IPS DF 6.9 (cell line): Measurements from ENCODE around the gene PPP1R12A.

Source experiments
- DNase-seq: peaks from one replicate; pipeline ENCODE4 v3.0.0-alpha.2; 2013; ENCODE audit warnings: low read depth, low spot score
- H3K27ac ChIP-seq: one replicate; pipeline ENCODE4 v1.5.1; 2013; ENCODE audit warnings: low read length, control low read depth
- H3K27me3 ChIP-seq: 2 replicates; pipeline ENCODE4 v1.6.1; 2013; ENCODE audit warnings: mild to moderate bottlenecking, low read length; ENCODE audit not compliant: control insufficient read depth, insufficient read depth
- H3K36me3 ChIP-seq: 2 replicates; pipeline ENCODE4 v1.6.1; 2013; ENCODE audit warnings: low read length; ENCODE audit not compliant: control insufficient read depth, insufficient read depth
- H3K4me1 ChIP-seq: 2 replicates; pipeline ENCODE4 v1.6.1; 2013; ENCODE audit warnings: low read length; ENCODE audit not compliant: control insufficient read depth, insufficient read depth
- H3K4me3 ChIP-seq: 2 replicates; pipeline ENCODE4 v1.5.1; 2013; ENCODE audit warnings: mild to moderate bottlenecking, low read length
- H3K9me3 ChIP-seq: 2 replicates; pipeline ENCODE4 v1.6.1; 2013; ENCODE audit warnings: low read length, inconsistent platforms; ENCODE audit not compliant: control insufficient read depth, insufficient read depth
- WGBS: extraction: QIAGEN DNeasy Blood & Tissue Kit; methylation state at CpG from one replicate; pipeline ENCODE4 v1.1.7; 2013; ENCODE audit warnings: mixed read lengths, missing lambda C conversion rate; ENCODE audit not compliant: insufficient read length, insufficient coverage; 5-methylcytosine and 5-hydroxymethylcytosine counted together

PPP1R12A gene

DNA sequence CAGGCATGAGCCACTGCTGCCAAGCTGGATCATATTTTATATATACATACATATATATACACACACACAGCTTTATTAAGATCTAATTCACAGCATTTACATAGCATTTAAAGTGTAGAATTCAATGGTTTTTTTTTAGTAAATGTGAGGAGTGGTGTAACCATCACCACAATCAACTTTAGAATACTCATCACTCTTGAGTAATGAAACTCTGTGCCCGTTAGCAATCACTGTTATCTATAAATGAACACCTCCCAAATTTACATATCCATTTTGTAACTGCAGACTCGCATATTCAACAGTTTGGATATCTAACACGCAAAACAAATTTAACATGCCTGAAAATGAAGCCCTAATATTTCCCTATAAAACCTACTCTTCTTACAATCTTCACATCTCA lies 90.9 kb downstream of the PPP1R12A start:
- no peaks in the 10 kb centered on the region for H3K4me1 ChIP-seq
- no peaks in the 10 kb centered on the region for H3K27me3 ChIP-seq
- DNase-seq: no peak
- 100% methylated on average over 2 of the region's 3 CpGs for WGBS
- peaks cover 3% of the 10 kb centered on the region; the same call in 1 of the 2 replicates for H3K9me3 ChIP-seq
- peaks cover 4% of the 10 kb centered on the region for H3K36me3 ChIP-seq
- H3K27ac ChIP-seq: no peak overlapping the region
- H3K4me3 ChIP-seq: no peak overlapping the region

DNA sequence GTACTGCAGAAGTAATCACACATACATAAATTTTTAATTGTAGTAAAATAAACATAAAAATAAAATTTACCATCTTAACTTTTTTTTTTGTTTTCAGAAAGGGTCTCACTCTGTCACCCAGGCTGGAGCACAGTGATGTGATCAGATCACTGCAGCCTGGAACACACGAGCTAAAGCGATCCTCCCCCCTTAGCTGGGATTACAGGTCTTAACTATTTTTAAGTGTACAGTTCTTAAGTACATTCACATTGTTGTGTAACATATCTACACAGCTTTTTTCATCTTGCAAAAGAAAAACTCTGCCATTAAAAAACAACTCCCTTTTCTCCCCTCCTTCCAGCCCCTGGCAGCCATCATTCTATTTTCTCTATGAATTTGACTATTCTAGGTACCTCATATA lies 92.3 kb downstream of the PPP1R12A start:
- Histone ChIP-seq H3K27me3 (0 out of 2 replicates have a peak, but pooled peaks cover 2% of the 10 kb centered on the region), H3K4me1 (no peaks in the 10 kb centered on the region), H3K36me3 (peaks cover 9% of the 10 kb centered on the region), H3K27ac (no peak overlapping the region), H3K9me3 (peaks cover 6% of the 10 kb centered on the region; the same call in 1 of the 2 replicates), H3K4me3 (no peak overlapping the region)
- DNase-seq: no peak
- WGBS: no CpG with 5 or more reads among the region's 2 CpGs

DNA sequence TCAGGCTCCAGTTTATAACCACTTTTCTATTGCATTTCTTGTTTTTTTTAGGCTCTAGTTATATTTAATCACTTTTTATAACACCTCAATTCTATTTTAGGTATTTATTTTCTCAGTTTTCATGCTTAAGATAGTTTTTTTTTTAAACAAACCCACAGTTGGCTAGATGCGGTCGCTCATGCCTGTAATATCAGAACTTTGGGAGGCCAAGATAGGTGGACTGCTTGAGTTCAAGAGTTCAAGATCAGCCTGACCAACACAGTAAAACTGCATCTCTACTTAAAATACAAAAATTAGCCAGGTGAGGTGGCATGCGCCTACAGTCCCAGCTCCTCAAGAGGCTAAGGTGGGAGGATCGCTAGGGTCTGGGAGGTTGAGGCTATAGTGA lies 93.0 kb downstream of the PPP1R12A start:
- Histone ChIP-seq H3K9me3 (peaks cover 6% of the 10 kb centered on the region; the same call in 1 of the 2 replicates), H3K27me3 (0 out of 2 replicates have a peak, but pooled peaks cover 2% of the 10 kb centered on the region), H3K36me3 (peaks cover 9% of the 10 kb centered on the region), H3K4me1 (no peaks in the 10 kb centered on the region), H3K27ac (no peak overlapping the region), H3K4me3 (no peak overlapping the region)
- WGBS: no CpG with 5 or more reads among the region's 4 CpGs
- DNase-seq: no peak

DNA sequence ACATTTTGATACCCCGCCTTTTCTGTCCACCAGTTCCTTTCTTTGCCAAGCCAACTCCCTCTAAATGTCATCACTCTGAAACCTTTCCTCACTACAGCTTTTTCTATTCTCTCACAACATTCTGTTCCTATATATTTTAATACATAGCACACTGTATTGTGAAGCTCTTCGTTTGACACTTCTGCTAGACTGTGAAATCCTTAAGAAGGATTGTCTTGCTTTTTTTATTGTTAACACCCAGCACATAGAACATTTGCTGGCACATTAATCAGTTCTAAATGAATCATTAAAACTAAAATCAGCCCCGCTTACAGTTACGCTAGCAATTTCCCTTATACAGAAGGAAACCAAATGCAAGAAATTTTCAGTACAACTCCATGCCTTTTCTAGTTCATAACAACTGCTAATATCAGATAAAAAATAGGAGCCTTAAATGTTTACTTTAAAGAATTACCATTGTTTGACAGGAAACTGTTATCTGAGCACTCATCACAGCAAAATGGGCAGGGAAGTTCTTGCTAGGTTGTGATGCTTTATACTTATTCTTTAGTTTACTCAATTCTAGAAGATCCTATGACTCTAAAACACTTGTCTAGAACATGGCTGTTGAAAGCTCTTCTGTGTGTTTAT lies 93.5 kb downstream of the PPP1R12A start:
- H3K9me3 ChIP-seq: peaks cover 6% of the 10 kb centered on the region; the same call in 1 of the 2 replicates

DNA sequence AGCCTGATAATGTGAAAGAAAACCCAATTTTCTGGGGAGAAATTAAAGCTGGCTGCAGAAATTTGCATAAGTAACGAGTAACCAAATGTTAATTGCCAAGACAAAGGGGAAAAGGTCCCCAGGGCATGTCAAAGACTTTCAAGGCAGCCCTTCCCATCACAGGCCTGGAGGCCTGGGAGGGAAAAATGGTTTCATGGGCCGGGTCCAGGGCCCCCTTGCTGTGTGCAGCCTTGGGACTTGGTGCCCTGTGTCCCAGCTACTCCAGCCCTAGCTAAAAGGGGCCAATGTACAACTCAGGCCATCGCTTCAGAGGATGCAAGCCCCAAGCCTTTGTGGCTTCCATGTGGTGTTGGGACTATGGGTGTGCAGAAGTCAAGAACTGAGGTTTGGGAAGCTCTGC lies 96.5 kb downstream of the PPP1R12A start:
- DNase-seq: no peak
- H3K4me3 ChIP-seq: no peak overlapping the region
- 0 out of 2 replicates have a peak, but pooled peaks cover 2% of the 10 kb centered on the region for H3K27me3 ChIP-seq
- H3K36me3 ChIP-seq: peaks cover 9% of the 10 kb centered on the region
- no peaks in the 10 kb centered on the region for H3K4me1 ChIP-seq
- peaks cover 6% of the 10 kb centered on the region; the same call in 1 of the 2 replicates for H3K9me3 ChIP-seq
- H3K27ac ChIP-seq: no peak overlapping the region
- whole genome bisulfite sequencing: no CpG with 5 or more reads among the region's 3 CpGs

More for the DNA sequence above, 93.5 kb downstream of the PPP1R12A start:
- 0 out of 2 replicates have a peak, but pooled peaks cover 2% of the 10 kb centered on the region for H3K27me3 ChIP-seq
- DNase-seq: no peak
- no peaks in the 10 kb centered on the region for H3K4me1 ChIP-seq
- no peak overlapping the region for H3K27ac ChIP-seq
- WGBS: no CpG with 5 or more reads among the region's 4 CpGs
- peaks cover 9% of the 10 kb centered on the region for H3K36me3 ChIP-seq
- H3K4me3 ChIP-seq: no peak overlapping the region

DNA sequence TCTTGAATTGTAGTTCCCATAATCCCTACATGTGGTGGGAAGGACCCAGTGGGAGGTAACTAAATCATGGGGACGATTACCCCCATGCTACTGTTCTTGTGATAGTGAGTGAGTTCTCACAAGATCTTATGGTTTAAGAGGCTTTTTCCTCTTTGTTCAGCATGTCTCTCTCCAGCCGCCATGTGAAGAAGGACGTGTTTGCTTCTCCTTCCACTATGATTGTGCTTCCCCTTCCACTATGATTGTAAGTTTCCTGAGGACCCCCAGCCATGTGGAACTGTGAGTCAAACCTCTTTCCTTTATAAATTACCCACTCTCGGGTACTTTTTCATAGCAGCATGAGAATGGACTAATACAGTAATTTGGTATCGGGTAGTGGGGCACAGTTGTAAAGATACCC lies 97.3 kb downstream of the PPP1R12A start:
- peaks cover 6% of the 10 kb centered on the region; the same call in 1 of the 2 replicates for H3K9me3 ChIP-seq
- no peak overlapping the region for H3K4me3 ChIP-seq
- H3K4me1 ChIP-seq: no peaks in the 10 kb centered on the region
- peaks cover 9% of the 10 kb centered on the region for H3K36me3 ChIP-seq
- WGBS: no CpG with 5 or more reads among the region's 5 CpGs
- no peak overlapping the region for H3K27ac ChIP-seq
- H3K27me3 ChIP-seq: 0 out of 2 replicates have a peak, but pooled peaks cover 2% of the 10 kb centered on the region
- DNase-seq: no peak

DNA sequence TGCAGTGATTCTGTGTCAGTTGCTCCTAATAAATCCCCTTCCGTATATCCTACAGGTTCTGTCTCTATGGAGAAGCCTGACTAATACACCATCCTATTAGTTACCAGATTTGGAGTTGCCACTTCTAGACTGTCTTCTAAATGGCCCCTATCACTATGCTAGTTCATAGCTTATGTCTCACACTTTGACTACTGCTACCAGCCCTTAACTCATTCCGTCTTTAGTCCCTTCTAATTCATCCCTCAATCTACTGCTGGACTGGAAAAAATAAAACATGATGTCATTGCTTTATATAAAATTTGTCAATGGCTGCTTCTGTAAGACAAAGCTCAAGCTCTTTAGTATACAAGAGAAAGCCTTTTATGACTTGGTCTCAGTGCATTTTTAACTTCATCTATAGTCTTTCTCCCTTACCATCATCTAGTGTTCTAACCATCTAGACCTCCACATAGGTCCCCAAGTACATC lies 99.5 kb downstream of the PPP1R12A start:
- Histone ChIP-seq H3K27me3 (0 out of 2 replicates have a peak, but pooled peaks cover 2% of the 10 kb centered on the region), H3K27ac (no peak overlapping the region), H3K4me1 (no peaks in the 10 kb centered on the region), H3K36me3 (peaks cover 9% of the 10 kb centered on the region), H3K9me3 (peaks cover 6% of the 10 kb centered on the region; the same call in 1 of the 2 replicates), H3K4me3 (no peak overlapping the region)
- WGBS: no CpG with 5 or more reads among the region's 2 CpGs
- no peak for DNase-seq

DNA sequence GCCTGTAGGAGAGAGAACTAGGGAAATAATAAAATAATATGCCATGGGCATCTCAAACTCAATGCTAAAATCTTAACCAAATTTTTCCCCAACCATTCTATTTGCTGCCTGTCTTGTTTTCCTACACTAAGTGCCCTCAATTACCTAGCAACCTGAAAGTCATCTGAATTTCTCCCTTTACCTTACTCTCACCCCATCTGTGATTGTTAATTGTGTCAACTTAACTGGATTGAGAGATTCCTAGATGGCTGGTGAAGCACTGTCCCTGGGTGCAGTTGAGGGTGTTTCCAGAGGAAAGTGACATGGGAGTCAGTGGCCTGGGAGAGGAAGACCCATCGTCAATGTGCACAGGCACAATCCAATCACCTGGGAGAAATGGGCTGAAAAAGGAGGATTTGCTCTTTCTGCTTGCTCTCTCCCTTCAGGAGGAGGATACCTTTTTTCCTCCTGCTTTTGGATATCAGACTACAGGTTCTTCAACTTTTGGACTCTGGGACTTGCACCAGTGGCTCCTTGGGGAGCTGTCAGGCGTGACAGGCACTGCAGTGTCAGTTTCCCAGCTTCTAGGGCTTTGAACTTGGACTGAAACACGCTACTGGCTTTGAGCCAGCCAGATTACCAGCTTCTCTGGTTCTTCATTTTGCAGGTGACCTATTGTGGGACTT lies 100.1 kb downstream of the PPP1R12A start:
- no CpG with 5 or more reads among the region's 3 CpGs for WGBS
- H3K4me1 ChIP-seq: no peaks in the 10 kb centered on the region
- peaks cover 6% of the 10 kb centered on the region; the same call in 1 of the 2 replicates for H3K9me3 ChIP-seq

DNA sequence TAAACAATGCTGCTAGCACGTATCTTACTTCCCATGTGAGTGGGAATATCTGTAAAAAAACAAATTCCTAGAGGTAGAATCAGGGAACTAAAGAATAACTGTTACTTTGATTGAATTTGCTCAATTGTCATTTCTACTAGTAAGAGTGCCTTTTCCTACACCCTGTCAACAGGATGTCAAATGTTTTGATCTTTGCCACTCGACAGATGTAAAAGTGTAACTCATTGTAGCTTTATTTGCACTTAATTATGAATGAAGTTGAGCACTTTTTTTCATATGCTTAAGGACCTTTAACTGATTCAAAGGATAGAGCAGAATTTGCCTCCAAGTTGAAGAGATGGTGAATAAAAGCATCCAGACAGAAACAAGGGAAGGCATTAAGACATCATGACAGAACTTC lies 104.5 kb downstream of the PPP1R12A start:
- no peaks in the 10 kb centered on the region for H3K4me1 ChIP-seq
- no peaks in the 10 kb centered on the region for H3K36me3 ChIP-seq
- no peak overlapping the region for H3K27ac ChIP-seq
- H3K9me3 ChIP-seq: no peaks in the 10 kb centered on the region
- DNase-seq: no peak
- no peaks in the 10 kb centered on the region for H3K27me3 ChIP-seq
- no peak overlapping the region for H3K4me3 ChIP-seq
- no CpG with 5 or more reads among the region's 2 CpGs for WGBS

More for the DNA sequence above, 100.1 kb downstream of the PPP1R12A start:
- no peak for DNase-seq
- 0 out of 2 replicates have a peak, but pooled peaks cover 2% of the 10 kb centered on the region for H3K27me3 ChIP-seq
- H3K27ac ChIP-seq: no peak overlapping the region
- no peak overlapping the region for H3K4me3 ChIP-seq
- H3K36me3 ChIP-seq: peaks cover 9% of the 10 kb centered on the region

DNA sequence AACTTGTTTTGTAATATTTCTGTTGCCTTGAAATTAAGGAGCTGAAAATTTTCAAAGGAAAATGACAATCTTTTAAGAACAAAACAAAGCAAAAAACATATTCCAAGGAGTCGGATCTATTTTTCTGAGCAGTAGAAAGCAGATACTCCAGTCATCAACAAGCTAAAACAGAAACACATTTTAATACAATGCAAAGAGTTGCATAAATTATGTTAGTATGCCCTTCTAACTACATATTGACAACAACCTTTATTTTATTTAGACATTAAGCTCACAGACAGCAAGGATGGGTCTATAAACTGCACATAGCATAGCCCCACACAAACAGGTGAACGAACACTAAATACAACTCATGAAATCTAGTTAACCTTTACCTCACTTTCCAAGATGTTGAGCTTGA lies 106.0 kb downstream of the PPP1R12A start:
- Histone ChIP-seq H3K27ac (no peak overlapping the region), H3K36me3 (no peaks in the 10 kb centered on the region), H3K27me3 (no peaks in the 10 kb centered on the region), H3K9me3 (no peaks in the 10 kb centered on the region), H3K4me3 (no peak overlapping the region), H3K4me1 (no peaks in the 10 kb centered on the region)
- no CpG with 5 or more reads among the region's 2 CpGs for WGBS
- no peak for DNase-seq
